K562 (cell line): ENCODE data around the gene ACBD4. TPM values are rescaled to one million over a fixed set of nuclear protein-coding genes. Genes with fewer than 3 reads are reported as not detected.

Source experiments
- BRD4 ChIP-seq: fragments of 200-600 bp; sonication (generic); IDR thresholded peaks from 2 replicates; pipeline ENCODE4 v1.6.1; 2017; ENCODE audit warnings: inconsistent platforms
- CC2D1A ChIP-seq: fragments of 450-650 bp; IDR thresholded peaks from 2 replicates; pipeline ENCODE4 v1.6.1; 2017; ENCODE audit warnings: mild to moderate bottlenecking
- CTBP1 ChIP-seq: fragments of 450-650 bp; IDR thresholded peaks from 2 replicates; pipeline ENCODE4 v1.6.1; 2016; ENCODE audit warnings: borderline replicate concordance
- GABPB1 ChIP-seq: sonication (generic); formaldehyde crosslinking; IDR thresholded peaks from 2 replicates; pipeline ENCODE4 v1.8.0; 2022; ENCODE audit warnings: mild to moderate bottlenecking, missing genetic modification reagents
- GATAD2A ChIP-seq: fragments of 450-650 bp; IDR thresholded peaks from 2 replicates; pipeline ENCODE4 v1.6.1; 2017
- KDM1A ChIP-seq, 2 experiments: fragments of 450-650 bp; IDR thresholded peaks; 2 replicates each; pipeline ENCODE4 v1.6.1; 2016; ENCODE audit warnings: mild to moderate bottlenecking in 2 of 2
- KDM5B ChIP-seq: fragments of 200-600 bp; sonication (generic); IDR thresholded peaks from 2 replicates; pipeline ENCODE4 v1.6.1; 2012; ENCODE audit warnings: low read depth, mild to moderate bottlenecking, moderate library complexity, low read length, control low read depth, inconsistent platforms; ENCODE audit not compliant: insufficient replicate concordance
- MTA1 ChIP-seq: fragments of 450-650 bp; IDR thresholded peaks from 2 replicates; pipeline ENCODE4 v1.6.1; 2017; ENCODE audit warnings: borderline replicate concordance
- NRF1 ChIP-seq, 2 experiments: fragments of 450-650 bp; IDR thresholded peaks in 1 of 2; conservative IDR thresholded peaks in 1 of 2; 2 replicates each; pipeline ENCODE4 v1.6.1; 2014; ENCODE audit warnings: mild to moderate bottlenecking in 2 of 2
- POLR2AphosphoS2 ChIP-seq: IDR thresholded peaks from 2 replicates; pipeline ENCODE4 v1.6.1; 2012; ENCODE audit warnings: low read length, improper control_type of control experiment
- PRMT5 ChIP-seq: sonication (generic); formaldehyde crosslinking; IDR thresholded peaks from 2 replicates; pipeline ENCODE4 v1.5.0; 2020; ENCODE audit warnings: missing genetic modification reagents
- RAD21 ChIP-seq, 2 experiments: fragments of 250-450 bp in 1 of 2; fragments of 450-650 bp in 1 of 2; sonication (Bioruptor Pico) in 1 of 2; formaldehyde crosslinking in 1 of 2; IDR thresholded peaks in 1 of 2; conservative IDR thresholded peaks in 1 of 2; 2 replicates each; pipeline versions ENCODE4 v1.4.0 to v1.8.0; 2020 to 2022; ENCODE audit warnings: mild to moderate bottlenecking in 2 of 2, moderate library complexity in 1 of 2
- SAP30 ChIP-seq: fragments of 200-600 bp; sonication (generic); IDR thresholded peaks from 2 replicates; pipeline ENCODE4 v1.6.1; 2012; ENCODE audit warnings: borderline replicate concordance, low read depth, mild to moderate bottlenecking, moderate library complexity, low read length, control low read depth, inconsistent platforms; ENCODE audit not compliant: insufficient read depth, poor library complexity, severe bottlenecking
- STAG1 ChIP-seq: sonication (generic); formaldehyde crosslinking; IDR thresholded peaks from 2 replicates; pipeline ENCODE4 v1.5.0; 2020; ENCODE audit warnings: missing genetic modification reagents, borderline replicate concordance
- TCF7 ChIP-seq: sonication (generic); IDR thresholded peaks from 2 replicates; pipeline ENCODE4 v1.6.1; 2016; ENCODE audit warnings: antibody characterized with exemption, borderline replicate concordance
- ZNF384 ChIP-seq: IDR thresholded peaks from 2 replicates; pipeline ENCODE4 v1.6.1; 2012; ENCODE audit warnings: low read depth, low read length, improper control_type of control experiment
- ZNF518B ChIP-seq: fragments of 250-450 bp; sonication (Bioruptor Pico); IDR thresholded peaks from 2 replicates; pipeline ENCODE4 v1.5.0; 2021; ENCODE audit warnings: mild to moderate bottlenecking, moderate library complexity
- ZNF583 ChIP-seq: fragments of 250-450 bp; sonication (Bioruptor Pico); IDR thresholded peaks from 2 replicates; pipeline ENCODE4 v1.4.0; 2020
- polyA plus RNA-seq, 8 experiments: library from polyadenylated mRNA; depleted of rRNA in 4 of 8; stranded (reverse) in 5 of 8; unstranded in 3 of 8; fragments of >200 nt; fragmentation: Nextera tagmentation in 2 of 8; fragmentation: Illumina TruSeq in 1 of 8; extraction: Ambion mirVana in 2 of 8; extraction: Trizol in 1 of 8; gene quantifications; 2 replicates each; pipeline versions ENCODE4 v1.2.1 to v1.2.3, GENCODE V29; 2011 to 2014; ENCODE audit warnings: inconsistent platforms in 1 of 8, missing spikeins in 1 of 8
- total RNA-seq, 7 experiments: library from RNA; depleted of rRNA in 6 of 7; stranded (reverse); fragments of >200 nt in 6 of 7; fragmentation: Illumina TruSeq in 2 of 7; extraction: Trizol in 2 of 7; gene quantifications; 2 replicates each; pipeline versions ENCODE4 v1.2.1 to v1.2.3, GENCODE V29; 2011 to 2021; ENCODE audit warnings: low replicate concordance in 1 of 7
- TF ChIP-seq, protein P1 (sequence below), 2 experiments: IDR thresholded peaks; 2 replicates each; pipeline ENCODE4 v1.6.1; 2012; ENCODE audit warnings: improper control_type of control experiment in 2 of 2, low read depth in 2 of 2, low read length in 2 of 2, borderline replicate concordance in 1 of 2
- TF ChIP-seq, protein P2 (sequence below): IDR thresholded peaks from 2 replicates; pipeline ENCODE4 v1.6.1; 2011; ENCODE audit warnings: borderline replicate concordance, low read depth, mild to moderate bottlenecking, moderate library complexity, low read length; ENCODE audit not compliant: insufficient read depth, poor library complexity, severe bottlenecking

Gene ACBD4
- total and polyA plus RNA-seq, 9 of the 15 experiments (the other 6 are each of a cell fraction or from before 2014, with no cell fraction given) = 0.14 to 6.9 (median 4.6) TPM

DNA sequence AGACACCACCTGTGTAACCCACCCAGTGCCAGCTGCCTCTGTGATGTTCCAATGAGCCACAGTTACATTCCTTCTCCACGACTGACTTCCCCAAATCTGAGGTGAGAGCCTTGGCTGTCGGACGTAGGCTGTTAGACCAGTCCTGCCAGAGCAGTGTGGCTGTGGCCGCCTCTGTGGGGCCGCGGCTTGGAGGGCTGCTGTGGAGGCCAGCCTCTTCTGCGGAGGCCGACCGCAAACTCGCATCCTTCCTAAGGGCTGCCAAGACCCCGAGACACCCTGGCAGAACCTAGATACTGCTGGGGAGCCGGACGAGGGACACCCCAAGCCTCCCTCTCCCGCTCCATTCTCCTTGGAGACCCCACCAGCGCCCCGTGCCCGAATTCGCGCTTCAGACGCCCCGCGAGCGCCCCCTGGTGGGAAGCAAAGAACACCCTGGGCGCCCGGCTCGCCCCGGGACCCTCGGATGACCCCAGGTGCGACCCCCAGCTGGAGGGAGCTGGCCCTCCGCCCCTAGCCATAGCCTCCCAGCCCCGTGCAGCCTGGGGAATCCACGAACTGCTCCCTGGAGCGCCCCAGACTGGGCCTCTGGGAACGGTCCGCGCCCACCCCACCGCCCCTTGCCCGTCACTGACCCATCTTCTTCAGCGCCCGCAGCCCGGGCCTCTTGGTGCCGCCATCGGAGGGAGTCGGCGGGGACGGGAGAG is 3.7 kb upstream of the ACBD4 start (continued):
- TF ChIP-seq, protein P1, sequence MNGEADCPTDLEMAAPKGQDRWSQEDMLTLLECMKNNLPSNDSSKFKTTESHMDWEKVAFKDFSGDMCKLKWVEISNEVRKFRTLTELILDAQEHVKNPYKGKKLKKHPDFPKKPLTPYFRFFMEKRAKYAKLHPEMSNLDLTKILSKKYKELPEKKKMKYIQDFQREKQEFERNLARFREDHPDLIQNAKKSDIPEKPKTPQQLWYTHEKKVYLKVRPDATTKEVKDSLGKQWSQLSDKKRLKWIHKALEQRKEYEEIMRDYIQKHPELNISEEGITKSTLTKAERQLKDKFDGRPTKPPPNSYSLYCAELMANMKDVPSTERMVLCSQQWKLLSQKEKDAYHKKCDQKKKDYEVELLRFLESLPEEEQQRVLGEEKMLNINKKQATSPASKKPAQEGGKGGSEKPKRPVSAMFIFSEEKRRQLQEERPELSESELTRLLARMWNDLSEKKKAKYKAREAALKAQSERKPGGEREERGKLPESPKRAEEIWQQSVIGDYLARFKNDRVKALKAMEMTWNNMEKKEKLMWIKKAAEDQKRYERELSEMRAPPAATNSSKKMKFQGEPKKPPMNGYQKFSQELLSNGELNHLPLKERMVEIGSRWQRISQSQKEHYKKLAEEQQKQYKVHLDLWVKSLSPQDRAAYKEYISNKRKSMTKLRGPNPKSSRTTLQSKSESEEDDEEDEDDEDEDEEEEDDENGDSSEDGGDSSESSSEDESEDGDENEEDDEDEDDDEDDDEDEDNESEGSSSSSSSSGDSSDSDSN (IDR thresholded peaks at IDR 0.05; ENCODE audit: borderline replicate concordance in 1 of 2, low read depth in 2 of 2, low read length in 2 of 2) = 0 out of 4 replicates have a peak, but pooled peaks have one; percentile 40 to 42
- TF ChIP-seq NRF1 (conservative IDR thresholded peaks at IDR 0.05 in 1 of 2, IDR thresholded peaks at IDR 0.05 in 1 of 2) (no peak), ZNF384 (no peak), GABPB1 (CRISPR knock-in tag) (peak; percentile 38; the same call in 1 of the 2 replicates), KDM1A (IDR thresholded peaks at IDR 0.05) (peak in 1 of 2 experiments; percentile 73; a peak in 2 of 4 replicates), PRMT5 (CRISPR knock-in tag) (no peak), SAP30 (peak; percentile 25), ZNF583 (no peak), TCF7 (0 out of 2 replicates have a peak, but pooled peaks have one; percentile 16), STAG1 (CRISPR knock-in tag) (peak; percentile 21; the same call in 1 of the 2 replicates), RAD21 (CRISPR knock-in tag; conservative IDR thresholded peaks at IDR 0.05 in 1 of 2, IDR thresholded peaks at IDR 0.05 in 1 of 2) (peak; percentile 60 to 80), POLR2AphosphoS2 (no peak), KDM5B (peak; percentile 9), ZNF518B (CRISPR knock-in tag) (no peak), CTBP1 (0 out of 2 replicates have a peak, but pooled peaks have one; percentile 38), CC2D1A (peak; percentile 75; the same call in 1 of the 2 replicates), GATAD2A (peak; percentile 85), BRD4 (no peak), MTA1 (peak; percentile 24; the same call in 1 of the 2 replicates)
- TF ChIP-seq, protein P2, sequence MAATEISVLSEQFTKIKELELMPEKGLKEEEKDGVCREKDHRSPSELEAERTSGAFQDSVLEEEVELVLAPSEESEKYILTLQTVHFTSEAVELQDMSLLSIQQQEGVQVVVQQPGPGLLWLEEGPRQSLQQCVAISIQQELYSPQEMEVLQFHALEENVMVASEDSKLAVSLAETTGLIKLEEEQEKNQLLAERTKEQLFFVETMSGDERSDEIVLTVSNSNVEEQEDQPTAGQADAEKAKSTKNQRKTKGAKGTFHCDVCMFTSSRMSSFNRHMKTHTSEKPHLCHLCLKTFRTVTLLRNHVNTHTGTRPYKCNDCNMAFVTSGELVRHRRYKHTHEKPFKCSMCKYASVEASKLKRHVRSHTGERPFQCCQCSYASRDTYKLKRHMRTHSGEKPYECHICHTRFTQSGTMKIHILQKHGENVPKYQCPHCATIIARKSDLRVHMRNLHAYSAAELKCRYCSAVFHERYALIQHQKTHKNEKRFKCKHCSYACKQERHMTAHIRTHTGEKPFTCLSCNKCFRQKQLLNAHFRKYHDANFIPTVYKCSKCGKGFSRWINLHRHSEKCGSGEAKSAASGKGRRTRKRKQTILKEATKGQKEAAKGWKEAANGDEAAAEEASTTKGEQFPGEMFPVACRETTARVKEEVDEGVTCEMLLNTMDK = peak; percentile 12
